H9 (cell line): ENCODE data around the gene SYVN1. TPM values are rescaled to one million over a fixed set of nuclear protein-coding genes. Genes with fewer than 3 reads are reported as not detected.
A peak's percentile ranks its signal among the peaks of the same experiment; 100 is the strongest.

Experiments used
- DNase-seq: peaks from one replicate; pipeline ENCODE4 v3.0.0-alpha.2; 2017
- H2AFZ ChIP-seq: one replicate; pipeline ENCODE4 v1.6.1; 2013; ENCODE audit warnings: mild to moderate bottlenecking, low read length, control low read depth, moderate library complexity
- H2AK5ac ChIP-seq: 2 replicates; pipeline ENCODE4 v1.6.1; 2013; ENCODE audit warnings: low read length, control low read depth, mixed read lengths; ENCODE audit not compliant: insufficient read length
- H2BK120ac ChIP-seq: one replicate; pipeline ENCODE4 v1.6.1; 2013; ENCODE audit warnings: low read depth, mild to moderate bottlenecking, low read length, control low read depth, inconsistent platforms; ENCODE audit not compliant: poor library complexity, severe bottlenecking
- H2BK12ac ChIP-seq: 2 replicates; pipeline ENCODE4 v1.6.1; 2013; ENCODE audit warnings: low read length, control low read depth, mixed read lengths, low read depth; ENCODE audit not compliant: insufficient read length
- H2BK15ac ChIP-seq: 2 replicates; pipeline ENCODE4 v1.6.1; 2013; ENCODE audit warnings: low read depth, low read length, control low read depth
- H2BK20ac ChIP-seq: one replicate; pipeline ENCODE4 v1.6.1; 2013; ENCODE audit warnings: low read depth, mild to moderate bottlenecking, low read length, control low read depth, inconsistent platforms; ENCODE audit not compliant: poor library complexity, severe bottlenecking
- H2BK5ac ChIP-seq: 2 replicates; pipeline ENCODE4 v1.6.1; 2013; ENCODE audit warnings: low read length, control low read depth, mixed read lengths; ENCODE audit not compliant: insufficient read length
- H3K14ac ChIP-seq: 2 replicates; pipeline ENCODE4 v1.6.1; 2013; ENCODE audit warnings: low read length, control low read depth; ENCODE audit not compliant: insufficient read depth
- H3K18ac ChIP-seq: 2 replicates; pipeline ENCODE4 v1.6.1; 2013; ENCODE audit warnings: low read depth, mild to moderate bottlenecking, mixed read lengths, low read length, control low read depth; ENCODE audit not compliant: insufficient read length
- H3K23ac ChIP-seq: 2 replicates; pipeline ENCODE4 v1.6.1; 2013; ENCODE audit warnings: low read length, control low read depth, mixed read lengths, low read depth; ENCODE audit not compliant: insufficient read length
- H3K23me2 ChIP-seq: 2 replicates; pipeline ENCODE4 v1.6.1; 2013; ENCODE audit warnings: low read depth, mild to moderate bottlenecking, mixed read lengths, low read length, control low read depth; ENCODE audit not compliant: insufficient read length, poor library complexity, severe bottlenecking
- H3K27ac ChIP-seq: 2 replicates; pipeline ENCODE4 v1.5.1; 2013; ENCODE audit warnings: low read length, control low read depth, mixed read lengths, low read depth; ENCODE audit not compliant: insufficient read length
- H3K27me3 ChIP-seq: 2 replicates; pipeline ENCODE4 v1.6.1; 2013; ENCODE audit warnings: low read length, control low read depth, inconsistent platforms; ENCODE audit not compliant: insufficient read depth
- H3K4ac ChIP-seq: 2 replicates; pipeline ENCODE4 v1.6.1; 2013; ENCODE audit warnings: low read depth, mild to moderate bottlenecking, control low read depth, inconsistent platforms, low read length, moderate library complexity
- H3K4me1 ChIP-seq: 2 replicates; pipeline ENCODE4 v1.6.1; 2013; ENCODE audit warnings: low read length, control low read depth, inconsistent platforms; ENCODE audit not compliant: insufficient read depth
- H3K4me2 ChIP-seq: 2 replicates; pipeline ENCODE4 v1.6.1; 2013; ENCODE audit warnings: low read length, control low read depth, mixed read lengths; ENCODE audit not compliant: insufficient read length, insufficient read depth
- H3K56ac ChIP-seq: 2 replicates; pipeline ENCODE4 v1.6.1; 2013; ENCODE audit warnings: low read depth, mild to moderate bottlenecking, mixed read lengths, low read length, control low read depth; ENCODE audit not compliant: insufficient read length
- H3K79me1 ChIP-seq: 2 replicates; pipeline ENCODE4 v1.6.1; 2013; ENCODE audit warnings: low read depth, mild to moderate bottlenecking, moderate library complexity, low read length, control low read depth, inconsistent platforms; ENCODE audit not compliant: insufficient read depth, poor library complexity, severe bottlenecking
- H3K79me2 ChIP-seq: 2 replicates; pipeline ENCODE4 v1.6.1; 2013; ENCODE audit warnings: low read length, control low read depth, inconsistent platforms; ENCODE audit not compliant: insufficient read depth
- H3K9ac ChIP-seq: 2 replicates; pipeline ENCODE4 v1.6.1; 2013; ENCODE audit warnings: low read length, control low read depth, mixed read lengths; ENCODE audit not compliant: insufficient read length; ENCODE audit errors: extremely low read depth
- H3K9me3 ChIP-seq: one replicate; pipeline ENCODE4 v1.6.1; 2013; ENCODE audit warnings: low read depth, low read length, inconsistent platforms; ENCODE audit not compliant: control insufficient read depth
- H3T11ph ChIP-seq: one replicate; pipeline ENCODE4 v1.6.1; 2013; ENCODE audit warnings: mild to moderate bottlenecking, low read length, control low read depth, inconsistent platforms
- H4K20me1 ChIP-seq: one replicate; pipeline ENCODE4 v1.6.1; 2013; ENCODE audit not compliant: control insufficient read depth, insufficient read length, insufficient read depth
- H4K5ac ChIP-seq: 2 replicates; pipeline ENCODE4 v1.6.1; 2013; ENCODE audit warnings: low read depth, mild to moderate bottlenecking, mixed read lengths, low read length, control low read depth; ENCODE audit not compliant: insufficient read length
- H4K8ac ChIP-seq: replicated peaks from 2 replicates; pipeline ENCODE4 v1.6.1; 2013; ENCODE audit warnings: low read length, control low read depth, mixed read lengths, low read depth; ENCODE audit not compliant: insufficient read length
- H4K91ac ChIP-seq: 2 replicates; pipeline ENCODE4 v1.6.1; 2013; ENCODE audit warnings: low read depth, mild to moderate bottlenecking, moderate library complexity, mixed read lengths, low read length, control low read depth; ENCODE audit not compliant: insufficient read length
- H3K27ac Mint-ChIP-seq, 3 experiments: 2 replicates in 2 of 3; 3 replicates in 1 of 3; pipeline ENCODE4 v1.8.0; 2020 to 2021; ENCODE audit warnings: mixed read lengths in 3 of 3, mild to moderate bottlenecking in 1 of 3, moderate library complexity in 1 of 3
- H3K27me3 Mint-ChIP-seq: 2 replicates; pipeline ENCODE4 v1.8.0; 2021; ENCODE audit warnings: low read depth, mild to moderate bottlenecking, moderate library complexity, mixed read lengths
- H3K36me3 Mint-ChIP-seq, 3 experiments: 2 replicates in 2 of 3; 3 replicates in 1 of 3; pipeline ENCODE4 v1.8.0; 2020 to 2021; ENCODE audit warnings: low read depth in 3 of 3, mixed read lengths in 3 of 3; ENCODE audit not compliant: insufficient read depth in 1 of 3
- H3K4me1 Mint-ChIP-seq, 2 experiments: 2 replicates each; pipeline ENCODE4 v1.8.0; 2020; ENCODE audit warnings: mixed read lengths in 2 of 2
- H3K4me3 Mint-ChIP-seq, 2 experiments: 2 replicates in 1 of 2; 3 replicates in 1 of 2; pipeline ENCODE4 v1.8.0; 2020 to 2021; ENCODE audit warnings: mild to moderate bottlenecking in 2 of 2, mixed read lengths in 2 of 2, moderate library complexity in 1 of 2
- H3K9me3 Mint-ChIP-seq, 2 experiments: 2 replicates in 1 of 2; 3 replicates in 1 of 2; pipeline ENCODE4 v1.8.0; 2020; ENCODE audit warnings: mild to moderate bottlenecking in 2 of 2, mixed read lengths in 2 of 2, moderate library complexity in 1 of 2
- CTCF ChIP-seq: fragments of 200-600 bp; sonication (generic); conservative IDR thresholded peaks from 3 replicates; pipeline ENCODE4 v1.8.0; 2021; ENCODE audit warnings: antibody characterized with exemption, mild to moderate bottlenecking
- WGBS: extraction: QIAGEN DNeasy Blood & Tissue Kit; methylation state at CpG from one replicate; pipeline ENCODE4 v1.1.7; 2013; ENCODE audit warnings: missing lambda C conversion rate, low lambda C conversion rate, mixed read lengths; ENCODE audit not compliant: insufficient read length; ENCODE audit errors: extremely low coverage; 5-methylcytosine and 5-hydroxymethylcytosine counted together
- total RNA-seq: library from RNA; stranded (reverse); gene quantifications from 2 replicates; pipeline ENCODE4 v1.2.1, GENCODE V29; 2021

Gene SYVN1
- total RNA-seq, 1 experiment from 2014 or later = 31.6 TPM

GRCh38 chr11:65117206-65118096 is 16.9 kb downstream of the SYVN1 start, which contains the start of gene ZNHIT2:
TSS of gene ZNHIT2 (minus strand) at chr11:65117701. CDS start at chr11:65117653, 48 bp downstream.
- Histone ChIP-seq H3K23ac (no peak within 1 kb of the TSS), H4K20me1 (no peaks in the 10 kb centered on the region), H3K18ac (peak within 1 kb of the TSS; percentile 88), H3K4me1 (no peaks in the 10 kb centered on the region), H2BK120ac (no peak within 1 kb of the TSS), H3K27me3 (no peaks in the 10 kb centered on the region), H3K4ac (no peak within 1 kb of the TSS; the same call in 1 of the 2 replicates), H2BK12ac (no peak within 1 kb of the TSS), H3K79me1 (no peaks in the 10 kb centered on the region), H3K9me3 (no peaks in the 10 kb centered on the region), H2BK15ac (no peak within 1 kb of the TSS), H3K56ac (no peak within 1 kb of the TSS), H4K91ac (no peak within 1 kb of the TSS), H3K14ac (peak within 1 kb of the TSS; percentile 91), H3K23me2 (peaks cover 21% of the 10 kb centered on the region), H3K9ac (peak within 1 kb of the TSS; percentile 82), H2BK5ac (no peak within 1 kb of the TSS), H3K4me2 (peak within 1 kb of the TSS; percentile 74), H3K79me2 (peaks cover 6% of the 10 kb centered on the region; the same call in 1 of the 2 replicates), H2AK5ac (no peak within 1 kb of the TSS), H3K27ac (no peak within 1 kb of the TSS), H4K5ac (no peak within 1 kb of the TSS), H2AFZ (no peak within 1 kb of the TSS), H2BK20ac (no peak within 1 kb of the TSS), H3T11ph (no peak within 1 kb of the TSS), H4K8ac (no peak within 1 kb of the TSS)
- peaks cover 1% of the 10 kb centered on the region; the same call in 1 of the 2 replicates for H3K27me3 Mint-ChIP-seq
- peak; percentile 99 for DNase-seq
- TF ChIP-seq CTCF = peak; percentile 96
- peak within 1 kb of the TSS; percentile 92 to 98 (median 96) for H3K27ac Mint-ChIP-seq
- peak within 1 kb of the TSS; percentile 84 to 89 for H3K4me3 Mint-ChIP-seq
- no peaks in the 10 kb centered on the region for H3K9me3 Mint-ChIP-seq
- peaks cover 14 to 26% of the 10 kb centered on the region in 2 experiments for H3K4me1 Mint-ChIP-seq
- WGBS = no CpG with 5 or more reads among the region's 89 CpGs
- peaks cover 32 to 67% (median 65%) of the 10 kb centered on the region in 3 experiments for H3K36me3 Mint-ChIP-seq
